Lung (tissue), 12 donors: ENCODE measurements around the gene GLO1. TPM values are rescaled to one million over a fixed set of nuclear protein-coding genes. Genes with fewer than 3 reads are reported as not detected.

ENCODE experiments used
- ATAC-seq: fragments of 200-7000 bp; cut with Tn5 transposase; one replicate; pipeline ENCODE4 v1.9.1; 2020; ENCODE audit warnings: moderate number of reproducible peaks; ENCODE audit not compliant: insufficient read depth, low FRiP score
- DNase-seq, 3 donors: peaks; one replicate each; pipeline ENCODE4 v3.0.0-alpha.2; 2013 to 2017
- H3K27ac ChIP-seq, 2 donors: one replicate each; pipeline ENCODE4 v1.5.1; 2013; ENCODE audit warnings: mild to moderate bottlenecking in 2 of 2, moderate library complexity in 2 of 2, control low read depth in 1 of 2, inconsistent platforms in 1 of 2, low read depth in 1 of 2, low read length in 1 of 2
- H3K27me3 ChIP-seq, 3 donors: one replicate each; pipeline ENCODE4 v1.5.1; 2013; ENCODE audit warnings: low read length in 2 of 3; ENCODE audit not compliant: control insufficient read depth in 3 of 3, insufficient read depth in 3 of 3
- H3K36me3 ChIP-seq, 4 donors: one replicate each; pipeline ENCODE4 v1.5.1; 2013; ENCODE audit warnings: low read length in 4 of 4, mild to moderate bottlenecking in 1 of 4, moderate library complexity in 1 of 4; ENCODE audit not compliant: control insufficient read depth in 4 of 4, insufficient read depth in 4 of 4
- H3K4me1 ChIP-seq, 5 donors: one replicate each; pipeline ENCODE4 v1.5.1; 2013; ENCODE audit warnings: low read length in 5 of 5, mild to moderate bottlenecking in 2 of 5, moderate library complexity in 1 of 5; ENCODE audit not compliant: control insufficient read depth in 5 of 5, insufficient read depth in 5 of 5
- H3K4me3 ChIP-seq: one replicate; pipeline ENCODE4 v1.5.1; 2013; ENCODE audit warnings: mild to moderate bottlenecking, control low read depth, moderate library complexity
- H3K9ac ChIP-seq, 2 donors: one replicate each; pipeline ENCODE4 v1.5.1; 2013; ENCODE audit warnings: low read length in 2 of 2, control low read depth in 1 of 2; ENCODE audit not compliant: insufficient read depth in 1 of 2
- H3K9me3 ChIP-seq, 4 donors: one replicate each; pipeline ENCODE4 v1.5.1; 2013; ENCODE audit warnings: low read length in 3 of 4, mild to moderate bottlenecking in 1 of 4, moderate library complexity in 1 of 4; ENCODE audit not compliant: control insufficient read depth in 4 of 4, insufficient read depth in 3 of 4
- CTCF ChIP-seq: IDR thresholded peaks from 2 replicates; pipeline ENCODE4 v1.5.1; 2012; ENCODE audit warnings: mild to moderate bottlenecking; ENCODE audit errors: control extremely low read depth, extremely low read depth
- WGBS, 2 donors: extraction: QIAGEN DNeasy Blood & Tissue Kit; methylation state at CpG; one replicate each; pipeline ENCODE4 v1.1.7; 2013; 5-methylcytosine and 5-hydroxymethylcytosine counted together
- polyA plus RNA-seq, 2 donors: library from polyadenylated mRNA; stranded (reverse); fragments of 200-250 nt; gene quantifications; one replicate each; pipeline ENCODE4 v1.2.1, GENCODE V29; 2013
- total RNA-seq, 2 donors: library from RNA; depleted of rRNA in 1 of 2; stranded (reverse); fragments of >200 nt in 1 of 2; gene quantifications; one replicate each; pipeline ENCODE4 v1.2.1, GENCODE V29; 2014 to 2021
- donor health status: control.
- donor health status: control.
- donor health status: Bipolar disorder and iron deficiency.
- donor health status: healthy.
- donor health status: DM: yes; HTN: yes; CAD: no.

Gene GLO1
- total and polyA plus RNA-seq, 4 donors: 54.9 to 131 (median 89.3) TPM

GRCh38 chr6:38696345-38696744, 6.6 kb downstream of the GLO1 start:
- H3K27me3 ChIP-seq: no peaks in the 10 kb centered on the region
- DNase-seq (no peak), ATAC-seq (no peak)
- no peak overlapping the region for H3K27ac ChIP-seq
- no peak overlapping the region for H3K9ac ChIP-seq
- no peak for TF ChIP-seq CTCF
- H3K36me3 ChIP-seq: peaks cover 0 to 15% (median under 1%) of the 10 kb centered on the region in 4 donors
- H3K4me3 ChIP-seq: no peak overlapping the region
- peaks cover 0 to 5% (median 0%) of the 10 kb centered on the region in 4 donors for H3K9me3 ChIP-seq
- peaks cover 0 to 8% (median 0%) of the 10 kb centered on the region in 5 donors for H3K4me1 ChIP-seq

GRCh38 chr6:38695933-38696332, 7.0 kb downstream of the GLO1 start:
- H3K9ac ChIP-seq: no peak overlapping the region

GRCh38 chr6:38695227-38695900, 7.6 kb downstream of the GLO1 start:
- Histone ChIP-seq H3K36me3 (peaks cover 0 to 11% (median under 1%) of the 10 kb centered on the region in 4 donors), H3K9ac (no peak overlapping the region), H3K27ac (no peak overlapping the region), H3K4me3 (no peak overlapping the region), H3K27me3 (no peaks in the 10 kb centered on the region), H3K4me1 (peaks cover 0 to 8% (median 0%) of the 10 kb centered on the region in 5 donors), H3K9me3 (peaks cover 0 to 4% (median 0%) of the 10 kb centered on the region in 4 donors)
- DNase-seq (no peak), ATAC-seq (no peak)
- WGBS, 2 donors: 95 to 96% methylated on average over 2 of the region's 2 CpGs
- TF ChIP-seq CTCF: no peak

More at GRCh38 chr6:38695933-38696332, 7.0 kb downstream of the GLO1 start:
- DNase-seq (no peak), ATAC-seq (no peak)
- Histone ChIP-seq H3K27ac (no peak overlapping the region), H3K36me3 (peaks cover 0 to 15% (median under 1%) of the 10 kb centered on the region in 4 donors), H3K9me3 (peaks cover 0 to 5% (median 0%) of the 10 kb centered on the region in 4 donors), H3K4me1 (peaks cover 0 to 8% (median 0%) of the 10 kb centered on the region in 5 donors), H3K27me3 (no peaks in the 10 kb centered on the region), H3K4me3 (no peak overlapping the region)
- TF ChIP-seq CTCF: no peak
- WGBS, 2 donors: 81 to 82% methylated on average over 1 of the region's 1 CpG
